GM12864 (cell line): ENCODE measurements around the gene SUGP1.

Experiments used
- DNase-seq: peaks from one replicate; pipeline ENCODE4 v3.0.0-alpha.2; 2011; ENCODE audit warnings: low read depth
- H3K4me3 ChIP-seq: 2 replicates; pipeline ENCODE4 v1.5.1; 2011; ENCODE audit warnings: mild to moderate bottlenecking, low read depth, low read length, control low read depth
- TF ChIP-seq, protein P1 (sequence below): IDR thresholded peaks from 2 replicates; pipeline ENCODE4 v1.5.1; 2011; ENCODE audit warnings: low read depth, mild to moderate bottlenecking, moderate library complexity, low read length, control low read depth, inconsistent platforms; ENCODE audit errors: missing control alignments

The SUGP1 gene

DNA sequence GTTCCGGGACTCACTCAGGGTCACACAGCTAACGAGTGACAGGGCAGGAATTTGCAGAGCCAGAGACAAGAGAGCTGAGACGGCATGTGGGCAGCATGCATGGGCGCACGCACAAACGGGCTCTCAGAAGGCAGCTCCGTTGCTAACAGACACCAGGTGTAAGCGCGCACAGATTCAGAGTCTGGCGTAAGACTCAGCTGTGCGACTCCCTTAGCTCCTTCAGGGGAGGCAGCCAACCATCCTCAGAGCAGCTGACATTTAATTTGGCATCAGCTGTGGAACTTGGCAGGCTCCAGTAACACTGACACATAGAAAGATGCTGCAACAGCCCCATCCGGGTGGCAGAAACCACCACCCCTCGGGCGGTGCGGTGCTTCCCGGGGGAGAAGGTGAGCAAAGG is 39.7 kb downstream of the SUGP1 start:
- no peak for DNase-seq
- TF ChIP-seq, protein P1, sequence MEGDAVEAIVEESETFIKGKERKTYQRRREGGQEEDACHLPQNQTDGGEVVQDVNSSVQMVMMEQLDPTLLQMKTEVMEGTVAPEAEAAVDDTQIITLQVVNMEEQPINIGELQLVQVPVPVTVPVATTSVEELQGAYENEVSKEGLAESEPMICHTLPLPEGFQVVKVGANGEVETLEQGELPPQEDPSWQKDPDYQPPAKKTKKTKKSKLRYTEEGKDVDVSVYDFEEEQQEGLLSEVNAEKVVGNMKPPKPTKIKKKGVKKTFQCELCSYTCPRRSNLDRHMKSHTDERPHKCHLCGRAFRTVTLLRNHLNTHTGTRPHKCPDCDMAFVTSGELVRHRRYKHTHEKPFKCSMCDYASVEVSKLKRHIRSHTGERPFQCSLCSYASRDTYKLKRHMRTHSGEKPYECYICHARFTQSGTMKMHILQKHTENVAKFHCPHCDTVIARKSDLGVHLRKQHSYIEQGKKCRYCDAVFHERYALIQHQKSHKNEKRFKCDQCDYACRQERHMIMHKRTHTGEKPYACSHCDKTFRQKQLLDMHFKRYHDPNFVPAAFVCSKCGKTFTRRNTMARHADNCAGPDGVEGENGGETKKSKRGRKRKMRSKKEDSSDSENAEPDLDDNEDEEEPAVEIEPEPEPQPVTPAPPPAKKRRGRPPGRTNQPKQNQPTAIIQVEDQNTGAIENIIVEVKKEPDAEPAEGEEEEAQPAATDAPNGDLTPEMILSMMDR = no peak
- H3K4me3 ChIP-seq = no peak overlapping the region

DNA sequence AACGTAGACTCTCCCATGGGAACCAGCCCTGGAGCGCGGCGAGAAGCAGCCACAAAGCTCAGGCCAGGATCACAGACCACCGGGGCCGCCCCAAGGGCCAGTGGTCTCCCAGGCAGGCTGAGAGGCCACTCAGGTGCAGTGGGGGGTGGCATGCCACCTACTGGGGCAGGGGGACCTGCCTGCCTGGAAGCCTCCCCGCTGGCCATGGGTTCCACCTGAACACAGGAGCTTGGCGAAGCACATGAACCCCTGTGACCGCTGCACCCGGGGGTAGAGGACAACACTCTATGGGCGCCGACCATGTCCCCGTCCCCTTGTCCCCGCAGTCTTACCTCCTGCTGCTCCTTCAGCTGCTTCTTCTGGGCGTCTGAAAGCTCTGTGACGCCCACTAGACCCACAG is 40.5 kb downstream of the SUGP1 start:
- no peak overlapping the region for H3K4me3 ChIP-seq
- DNase-seq = no peak
- TF ChIP-seq, protein P1 = no peak

DNA sequence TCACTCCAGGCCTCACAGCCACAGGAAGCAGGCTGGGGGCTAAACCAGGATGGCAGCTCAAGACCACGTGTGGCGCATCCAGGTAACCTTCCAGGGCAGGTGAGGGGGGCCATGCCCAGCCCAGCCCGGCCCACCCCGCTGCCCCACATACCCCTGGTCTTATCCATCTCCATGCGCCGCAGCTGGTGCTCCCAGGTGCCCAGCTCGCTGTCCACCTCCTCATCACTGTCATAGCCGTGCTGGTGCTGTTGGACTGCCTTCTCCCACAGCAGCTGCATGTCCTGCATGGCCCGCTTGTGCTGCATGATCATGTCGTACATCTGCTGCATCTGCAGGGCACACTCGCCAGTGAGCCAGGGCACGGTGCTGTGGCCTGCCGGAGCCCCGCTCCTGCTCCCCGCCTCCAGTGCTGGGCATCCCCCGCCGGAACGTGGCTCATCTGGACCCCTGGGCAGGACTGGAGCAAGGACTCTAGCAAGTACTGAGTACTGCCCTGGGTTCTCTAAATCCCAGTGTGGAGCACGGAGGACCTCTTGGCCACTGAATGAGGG is 41.2 kb downstream of the SUGP1 start:
- TF ChIP-seq, protein P1 = no peak
- DNase-seq = no peak

DNA sequence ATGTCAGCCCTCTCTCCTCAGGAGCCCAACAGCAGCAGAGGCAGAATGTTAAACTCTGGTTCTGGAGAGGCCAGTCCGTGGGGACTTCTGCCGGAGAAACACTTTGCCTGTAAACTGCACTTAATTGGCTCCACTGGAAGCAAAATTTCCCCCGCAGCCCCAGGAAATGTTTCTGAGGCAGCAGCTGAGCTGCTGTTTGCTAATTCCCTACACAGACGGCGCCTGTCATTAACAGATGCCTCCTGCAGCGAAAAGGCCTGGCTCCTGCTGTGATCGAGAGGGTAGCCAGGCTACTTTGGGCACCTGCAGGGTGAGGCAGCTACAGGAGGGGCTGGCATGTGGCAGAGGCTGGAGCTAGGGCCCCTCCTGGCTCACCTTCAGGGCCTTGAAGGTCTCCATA is 42.0 kb downstream of the SUGP1 start:
- no peak for DNase-seq
- TF ChIP-seq, protein P1 = no peak
- H3K4me3 ChIP-seq = no peak overlapping the region

More for the DNA sequence above, 41.2 kb downstream of the SUGP1 start:
- H3K4me3 ChIP-seq = no peak overlapping the region

DNA sequence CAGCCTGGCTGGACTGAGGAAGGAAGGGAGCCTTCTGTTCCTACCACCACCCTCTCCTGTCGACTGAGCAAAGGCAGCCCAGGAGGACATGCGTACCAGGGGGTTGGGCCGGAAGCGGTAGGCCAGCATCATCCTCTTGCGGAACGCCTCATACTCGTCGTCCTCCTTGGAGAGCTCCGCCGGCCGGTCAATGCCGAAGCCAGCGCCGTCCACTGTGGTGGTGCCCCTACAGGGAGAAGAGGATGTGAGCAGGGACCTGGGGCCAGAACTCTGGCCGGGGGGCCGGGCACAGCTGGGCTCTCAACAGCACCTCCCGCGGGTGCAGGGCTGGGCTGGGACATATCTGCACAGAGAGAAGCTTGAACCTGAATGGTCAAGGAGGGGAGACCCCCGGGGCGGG is 43.5 kb downstream of the SUGP1 start:
- H3K4me3 ChIP-seq = no peak overlapping the region
- TF ChIP-seq, protein P1 = no peak
- no peak for DNase-seq

DNA sequence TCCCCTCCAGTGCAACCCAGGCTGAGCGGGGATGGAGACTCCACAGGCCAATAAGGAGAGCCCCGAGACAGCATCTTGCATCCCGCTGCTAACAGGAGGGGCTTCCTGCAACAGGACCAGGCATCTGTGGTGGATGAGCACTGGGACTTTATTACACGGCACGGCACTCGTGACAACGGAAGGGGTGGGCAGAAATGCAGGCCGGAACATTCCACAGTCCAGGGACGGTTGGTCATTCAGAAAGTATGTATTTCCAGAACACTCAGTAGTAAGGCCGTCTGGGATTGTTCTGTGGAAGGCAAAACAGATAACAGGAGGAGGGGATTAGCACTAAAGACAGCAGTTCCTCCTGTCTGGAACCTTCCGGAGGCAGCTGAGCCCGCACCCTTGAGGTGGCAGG is 43.9 kb downstream of the SUGP1 start:
- DNase-seq = no peak
- no peak overlapping the region for H3K4me3 ChIP-seq
- TF ChIP-seq, protein P1 = no peak
